HepG2 (cell line): Measurements from ENCODE around the gene THRAP3. TPM values are rescaled to one million over a fixed set of nuclear protein-coding genes. Genes with fewer than 3 reads are reported as not detected.
A peak's percentile ranks its signal among the peaks of the same experiment; 100 is the strongest.

Experiments used
- DNMT3B ChIP-seq: conservative IDR thresholded peaks from 2 replicates; pipeline ENCODE4 v1.6.1; 2016; ENCODE audit warnings: missing biosample characterization, control low read depth
- EEA1 ChIP-seq: sonication (generic); formaldehyde crosslinking; IDR thresholded peaks from 2 replicates; pipeline ENCODE4 v1.5.1; 2020; ENCODE audit warnings: mild to moderate bottlenecking, missing genetic modification reagents, borderline replicate concordance
- FOXJ3 ChIP-seq: sonication (generic); formaldehyde crosslinking; IDR thresholded peaks from 2 replicates; pipeline ENCODE4 v1.4.0; 2020; ENCODE audit warnings: missing genetic modification reagents, mild to moderate bottlenecking, borderline replicate concordance
- HIVEP1 ChIP-seq: sonication (generic); formaldehyde crosslinking; IDR thresholded peaks from 2 replicates; pipeline ENCODE4 v1.4.0; 2020; ENCODE audit warnings: mild to moderate bottlenecking, missing genetic modification reagents
- HNF1A ChIP-seq, 2 experiments: sonication (generic) in 1 of 2; formaldehyde crosslinking in 1 of 2; IDR thresholded peaks; 2 replicates each; pipeline versions ENCODE4 v1.4.0 to v1.6.1; 2016 to 2020; ENCODE audit warnings: borderline replicate concordance in 1 of 2, low read depth in 1 of 2, mild to moderate bottlenecking in 1 of 2, missing genetic modification reagents in 1 of 2
- HOXA9 ChIP-seq: sonication (generic); formaldehyde crosslinking; IDR thresholded peaks from 2 replicates; pipeline ENCODE4 v1.8.1; 2022; ENCODE audit warnings: missing genetic modification reagents, mild to moderate bottlenecking, moderate library complexity, borderline replicate concordance
- KDM1A ChIP-seq: IDR thresholded peaks from 2 replicates; pipeline ENCODE4 v1.6.1; 2016; ENCODE audit warnings: missing compliant biosample characterization
- MATR3 ChIP-seq: sonication (generic); formaldehyde crosslinking; IDR thresholded peaks from 2 replicates; pipeline ENCODE4 v1.4.0; 2020; ENCODE audit warnings: missing genetic modification reagents
- MEIS2 ChIP-seq: sonication (generic); formaldehyde crosslinking; IDR thresholded peaks from 2 replicates; pipeline ENCODE4 v1.9.0; 2021; ENCODE audit warnings: mild to moderate bottlenecking, missing genetic modification reagents
- NAIF1 ChIP-seq: sonication (generic); formaldehyde crosslinking; IDR thresholded peaks from 2 replicates; pipeline ENCODE4 v1.5.0; 2020; ENCODE audit warnings: mild to moderate bottlenecking, missing genetic modification reagents, borderline replicate concordance
- SMARCC2 ChIP-seq: fragments of 450-650 bp; IDR thresholded peaks from 2 replicates; pipeline ENCODE4 v1.6.1; 2017; ENCODE audit warnings: antibody characterized with exemption, mild to moderate bottlenecking
- SOX6 ChIP-seq, 2 experiments: fragments of 450-650 bp in 1 of 2; sonication (generic) in 1 of 2; formaldehyde crosslinking in 1 of 2; IDR thresholded peaks; 2 replicates each; pipeline versions ENCODE4 v1.4.0 to v1.6.1; 2017 to 2020; ENCODE audit warnings: antibody characterized with exemption in 1 of 2, mild to moderate bottlenecking in 1 of 2, missing genetic modification reagents in 1 of 2
- SP4 ChIP-seq: sonication (generic); formaldehyde crosslinking; IDR thresholded peaks from 2 replicates; pipeline ENCODE4 v1.8.1; 2023; ENCODE audit warnings: mild to moderate bottlenecking, missing genetic modification reagents
- SUZ12 ChIP-seq: fragments of 150-350 bp; IDR thresholded peaks from 2 replicates; pipeline ENCODE4 v1.6.1; 2014; ENCODE audit warnings: low read depth, low read length
- THAP9 ChIP-seq: sonication (generic); formaldehyde crosslinking; IDR thresholded peaks from 2 replicates; pipeline ENCODE4; 2020; ENCODE audit warnings: missing genetic modification reagents, mild to moderate bottlenecking, borderline replicate concordance
- TRIM24 ChIP-seq: sonication (generic); formaldehyde crosslinking; IDR thresholded peaks from 2 replicates; pipeline ENCODE4 v1.8.0; 2022; ENCODE audit warnings: mild to moderate bottlenecking, missing genetic modification reagents
- ZBTB42 ChIP-seq: sonication (generic); formaldehyde crosslinking; IDR thresholded peaks from 2 replicates; pipeline ENCODE4 v1.5.0; 2020; ENCODE audit warnings: mild to moderate bottlenecking, missing genetic modification reagents
- ZMYM3 ChIP-seq: sonication (generic); formaldehyde crosslinking; IDR thresholded peaks from 2 replicates; pipeline ENCODE4 v1.5.1; 2020; ENCODE audit warnings: mild to moderate bottlenecking, missing genetic modification reagents
- ZNF12 ChIP-seq: sonication (generic); formaldehyde crosslinking; IDR thresholded peaks from 2 replicates; pipeline ENCODE4 v1.5.0; 2020; ENCODE audit warnings: missing genetic modification reagents
- ZNF260 ChIP-seq: sonication (generic); formaldehyde crosslinking; IDR thresholded peaks from 2 replicates; pipeline ENCODE4 v1.4.0; 2020; ENCODE audit warnings: missing genetic modification reagents, low read depth, mild to moderate bottlenecking, borderline replicate concordance
- ZNF644 ChIP-seq: IDR thresholded peaks from 2 replicates; pipeline ENCODE4 v1.6.1; 2016; ENCODE audit warnings: low read depth
- ZNF850 ChIP-seq: sonication (generic); formaldehyde crosslinking; conservative IDR thresholded peaks from 2 replicates; pipeline ENCODE4 v1.9.0; 2021; ENCODE audit warnings: mild to moderate bottlenecking, missing genetic modification reagents
- polyA plus RNA-seq, 8 experiments: library from polyadenylated mRNA; depleted of rRNA in 3 of 8; stranded (reverse) in 7 of 8; unstranded in 1 of 8; fragments of >200 nt; fragmentation: Illumina TruSeq in 4 of 8; extraction: Trizol in 4 of 8; gene quantifications; 2 replicates each; pipeline versions ENCODE4 v1.2.1 to v1.2.3, GENCODE V29; 2011 to 2016; ENCODE audit warnings: low read depth in 4 of 8, missing spikeins in 1 of 8, mixed read lengths in 1 of 8; ENCODE audit not compliant: insufficient read depth in 1 of 8
- total RNA-seq, 5 experiments: library from RNA; depleted of rRNA; stranded (reverse); fragments of >200 nt; fragmentation: Illumina TruSeq; extraction: Trizol; gene quantifications; 2 replicates each; pipeline ENCODE4 v1.2.3, GENCODE V29; 2016; ENCODE audit warnings: low read depth in 1 of 5

Gene THRAP3
- total and polyA plus RNA-seq, 2 of the 13 experiments (the other 11 are each of a cell fraction or from before 2014, with no cell fraction given) = 45.0 to 92.6 TPM

- TF ChIP-seq THAP9 (CRISPR knock-in tag) = no peak
- TF ChIP-seq MEIS2 (CRISPR knock-in tag) = 0 out of 2 replicates have a peak, but pooled peaks have one; percentile 39
- TF ChIP-seq ZMYM3 (CRISPR knock-in tag) = peak; percentile 97
- peak; percentile 29; the same call in 1 of the 2 replicates for TF ChIP-seq ZNF12 (CRISPR knock-in tag)
- no peak for TF ChIP-seq HIVEP1
- TF ChIP-seq DNMT3B (CRISPR knock-in tag) = no peak
- TF ChIP-seq SOX6 (IDR thresholded peaks at IDR 0.05) = no peak
- peak; percentile 91 for TF ChIP-seq SOX6 (CRISPR knock-in tag; IDR thresholded peaks at IDR 0.05)
- no peak for TF ChIP-seq TRIM24 (CRISPR knock-in tag)
- no peak for TF ChIP-seq EEA1 (CRISPR knock-in tag)
- TF ChIP-seq MATR3 = no peak
- no peak for TF ChIP-seq ZNF260 (CRISPR knock-in tag)
- peak; percentile 70 for TF ChIP-seq ZNF644 (CRISPR knock-in tag)
- TF ChIP-seq FOXJ3 = peak; percentile 58; the same call in 1 of the 2 replicates
- peak; percentile 93; the same call in 1 of the 2 replicates for TF ChIP-seq KDM1A
- no peak for TF ChIP-seq HOXA9 (CRISPR knock-in tag)
- TF ChIP-seq SUZ12 = no peak
- peak; percentile 14; the same call in 1 of the 2 replicates for TF ChIP-seq SMARCC2
- no peak for TF ChIP-seq ZNF850 (CRISPR knock-in tag)
- peak; percentile 10; the same call in 1 of the 2 replicates for TF ChIP-seq HNF1A (IDR thresholded peaks at IDR 0.05; ENCODE audit: low read depth)
- peak; percentile 48; the same call in 1 of the 2 replicates for TF ChIP-seq HNF1A (CRISPR knock-in tag; IDR thresholded peaks at IDR 0.05; ENCODE audit: borderline replicate concordance)
- peak; percentile 32; the same call in 1 of the 2 replicates for TF ChIP-seq SP4 (CRISPR knock-in tag)
- no peak for TF ChIP-seq NAIF1 (CRISPR knock-in tag)
- TF ChIP-seq ZBTB42 (CRISPR knock-in tag) = no peak
These were observed 24.1 kb downstream of the THRAP3 start (continued) for GRCh38 chr1:36248250-36248894.
